Prostate gland (tissue), 2 donors: ENCODE data around the gene CACNA2D1.

ENCODE experiments used
- CTCF ChIP-seq, 4 experiments: fragments of 200-600 bp in 2 of 4; fragments of 450-650 bp in 2 of 4; sonication (generic) in 2 of 4; IDR thresholded peaks; 1 replicate in 3 of 4; 2 replicates in 1 of 4; pipeline ENCODE4 v1.5.1; 2016 to 2019; ENCODE audit warnings: antibody characterized with exemption in 4 of 4, mild to moderate bottlenecking in 2 of 4, moderate library complexity in 2 of 4
- POLR2AphosphoS5 ChIP-seq: sonication (generic); formaldehyde crosslinking; IDR thresholded peaks from one replicate; pipeline ENCODE4 v1.6.1; 2017; ENCODE audit warnings: antibody characterized with exemption

- TF ChIP-seq CTCF (IDR thresholded peaks at IDR 0.05) = no peak
- TF ChIP-seq POLR2AphosphoS5 = no peak
Measured at GRCh38 chr7:82005056-82005455, 438.5 kb downstream of the CACNA2D1 start.
